HG03280 (cell line): ENCODE data around the gene DHX35.
"Not testable (repeated sequence)": the region's sequence is repeated elsewhere in the genome, so short reads cannot be mapped to it uniquely, and the experiment has no call there.

Experiments
- ATAC-seq: cut with Tn5 transposase; IDR thresholded peaks from one replicate; pipeline ENCODE4 v1.9.1; 2021; ENCODE audit warnings: mild to moderate bottlenecking, moderate library complexity; ENCODE audit not compliant: unreplicated experiment

The DHX35 gene

GRCh38 chr20:38975539-38976120 is 13.5 kb downstream of the DHX35 start:
- no peak for ATAC-seq

GRCh38 chr20:38979434-38979833 is 17.3 kb downstream of the DHX35 start:
- ATAC-seq = no peak

GRCh38 chr20:38979842-38980241 is 17.7 kb downstream of the DHX35 start:
- no peak for ATAC-seq

GRCh38 chr20:38982291-38982690 is 20.1 kb downstream of the DHX35 start:
- ATAC-seq = no peak

- no peak for ATAC-seq
Measured at GRCh38 chr20:38985060-38985459, 22.9 kb downstream of the DHX35 start.

- ATAC-seq = no peak
Measured at GRCh38 chr20:38985603-38986170, 23.5 kb downstream of the DHX35 start.

GRCh38 chr20:38986663-38987062 is 24.5 kb downstream of the DHX35 start:
- ATAC-seq = no peak

GRCh38 chr20:38987777-38988176 is 25.6 kb downstream of the DHX35 start:
- peak; percentile 77 for ATAC-seq

GRCh38 chr20:38990728-38991127 is 28.6 kb downstream of the DHX35 start:
- no peak for ATAC-seq

- no peak for ATAC-seq
Measured at GRCh38 chr20:38991814-38992704, 29.9 kb downstream of the DHX35 start.

GRCh38 chr20:38995536-38996044 is 33.4 kb downstream of the DHX35 start:
- no peak for ATAC-seq

- not testable (repeated sequence) for ATAC-seq
Measured at GRCh38 chr20:38996866-38997265, 34.7 kb downstream of the DHX35 start.

GRCh38 chr20:38997622-38998021 is 35.5 kb downstream of the DHX35 start:
- ATAC-seq = peak; percentile 88

GRCh38 chr20:38999217-38999616 is 37.1 kb downstream of the DHX35 start:
- ATAC-seq = no peak

GRCh38 chr20:38999965-39000910 is 38.1 kb downstream of the DHX35 start:
- ATAC-seq = no peak

GRCh38 chr20:39004508-39004907 is 42.4 kb downstream of the DHX35 start:
- ATAC-seq = no peak

- no peak for ATAC-seq
Measured at GRCh38 chr20:39009348-39009747, 47.2 kb downstream of the DHX35 start.

- ATAC-seq = no peak
Measured at GRCh38 chr20:39010496-39010895, 48.4 kb downstream of the DHX35 start.

GRCh38 chr20:39013662-39014109 is 51.5 kb downstream of the DHX35 start:
- ATAC-seq = no peak

GRCh38 chr20:39016041-39016440 is 53.9 kb downstream of the DHX35 start:
- no peak for ATAC-seq

- ATAC-seq = no peak
Measured at GRCh38 chr20:39016506-39016905, 54.4 kb downstream of the DHX35 start.
